KOPT-K1 (cell line): ENCODE measurements around the gene CPEB4.

Source experiments
- H3K27ac ChIP-seq: fragments of 200-600 bp; sonication (generic); 2 replicates; pipeline ENCODE4 v1.5.1; 2016; ENCODE audit warnings: antibody characterized with exemption, mild to moderate bottlenecking, low read depth, low read length; ENCODE audit not compliant: poor library complexity, severe bottlenecking
- H3K36me3 ChIP-seq: fragments of 200-600 bp; sonication (generic); 2 replicates; pipeline ENCODE4 v1.5.1; 2017; ENCODE audit warnings: antibody characterized with exemption, mild to moderate bottlenecking, low read length, moderate library complexity; ENCODE audit not compliant: insufficient read depth
- H3K9me3 ChIP-seq: fragments of 200-600 bp; sonication (generic); 2 replicates; pipeline ENCODE4 v1.5.1; 2017; ENCODE audit warnings: antibody characterized with exemption, low read length, mild to moderate bottlenecking; ENCODE audit not compliant: insufficient read depth, poor library complexity, severe bottlenecking

The CPEB4 gene

DNA sequence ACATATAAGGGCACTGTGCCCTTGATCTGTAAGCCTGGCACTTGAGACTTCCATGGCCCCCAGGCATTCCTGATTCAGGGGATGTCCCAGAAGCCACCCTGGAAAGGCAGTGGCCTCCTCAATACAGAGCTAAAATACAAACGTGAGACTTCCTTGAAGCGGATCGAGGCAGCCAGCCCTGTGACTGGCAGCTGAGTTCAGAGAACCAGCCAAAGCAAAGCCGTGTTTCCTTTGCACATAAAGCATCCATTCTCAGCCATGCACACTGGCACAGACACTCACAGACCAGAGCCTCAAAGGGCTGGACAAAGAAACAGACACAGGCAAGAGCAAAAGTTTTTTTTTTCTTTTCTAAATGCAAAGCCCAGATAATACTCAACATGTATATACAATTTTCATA, 18.8 kb upstream of the CPEB4 start:
- Histone ChIP-seq H3K9me3 (no peaks in the 10 kb centered on the region), H3K36me3 (no peaks in the 10 kb centered on the region), H3K27ac (no peak overlapping the region)

DNA sequence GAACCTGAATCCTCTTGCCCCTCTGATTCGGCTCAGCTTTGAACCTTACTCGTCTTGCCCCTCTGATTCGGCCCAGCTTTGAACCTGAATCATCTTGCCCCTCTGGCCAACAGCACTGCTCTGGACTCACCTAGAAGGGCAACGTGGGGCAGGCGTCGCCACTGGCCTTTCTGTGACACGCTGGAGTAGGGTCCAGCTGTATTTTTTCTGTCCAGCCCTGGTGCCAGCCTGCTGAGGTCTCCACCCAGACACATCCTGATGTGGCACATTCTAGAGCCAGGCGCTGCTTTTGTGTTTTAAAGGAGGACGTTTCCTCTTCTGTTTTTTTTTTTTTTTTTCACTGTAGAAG, 15.2 kb upstream of the CPEB4 start:
- H3K36me3 ChIP-seq, result no peaks in the 10 kb centered on the region
- no peaks in the 10 kb centered on the region for H3K9me3 ChIP-seq
- H3K27ac ChIP-seq, result no peak overlapping the region

DNA sequence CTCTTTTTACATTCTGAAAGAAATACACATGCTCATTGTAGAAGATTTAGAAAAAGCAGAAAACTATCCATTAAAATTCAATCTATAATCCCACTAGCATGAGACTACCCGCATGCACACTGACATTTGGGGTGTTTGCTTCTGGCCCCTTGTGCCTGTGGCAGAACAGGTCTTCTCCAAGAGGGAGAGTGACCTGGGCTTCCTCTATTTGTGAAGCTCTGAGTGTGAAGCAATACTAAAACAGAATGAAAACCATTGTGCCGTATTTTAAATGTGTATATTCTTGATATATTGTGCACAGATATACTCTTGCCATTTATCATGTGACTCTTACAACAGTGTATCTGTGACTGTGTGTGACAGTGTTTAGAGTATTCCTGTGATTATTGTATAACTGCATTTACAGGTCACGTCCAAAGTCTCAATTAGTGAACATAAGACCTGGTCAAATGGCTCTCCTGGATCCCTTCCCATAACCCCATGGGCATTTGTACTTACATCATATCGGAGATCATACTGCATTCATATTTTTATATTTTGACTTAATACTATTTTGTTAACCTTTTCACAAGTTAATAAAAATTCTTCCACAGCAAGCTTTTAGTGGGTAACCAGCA, 14.7 kb upstream of the CPEB4 start:
- Histone ChIP-seq H3K9me3 (no peaks in the 10 kb centered on the region), H3K36me3 (no peaks in the 10 kb centered on the region), H3K27ac (no peak overlapping the region)

DNA sequence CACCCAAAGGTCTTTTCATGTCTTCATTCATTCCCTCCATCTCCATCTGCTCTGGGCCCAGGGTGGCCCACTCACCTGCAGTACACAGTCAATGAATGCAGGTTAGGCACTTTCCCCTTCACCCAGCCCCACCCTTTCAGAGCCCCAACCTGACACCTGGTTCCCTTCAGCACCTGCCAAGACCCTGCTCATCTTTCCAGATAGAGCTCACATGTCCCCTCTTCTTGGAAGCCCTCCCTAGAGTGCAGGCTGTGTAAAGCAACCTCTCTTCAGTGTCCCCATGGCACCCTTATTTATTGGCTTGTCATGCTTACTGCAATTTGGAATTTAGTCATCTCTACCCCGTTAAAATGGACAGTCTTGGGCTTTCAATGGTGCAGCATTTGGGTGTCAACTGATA, 13.0 kb upstream of the CPEB4 start:
- Histone ChIP-seq H3K36me3 (no peaks in the 10 kb centered on the region), H3K27ac (no peak overlapping the region), H3K9me3 (no peaks in the 10 kb centered on the region)

DNA sequence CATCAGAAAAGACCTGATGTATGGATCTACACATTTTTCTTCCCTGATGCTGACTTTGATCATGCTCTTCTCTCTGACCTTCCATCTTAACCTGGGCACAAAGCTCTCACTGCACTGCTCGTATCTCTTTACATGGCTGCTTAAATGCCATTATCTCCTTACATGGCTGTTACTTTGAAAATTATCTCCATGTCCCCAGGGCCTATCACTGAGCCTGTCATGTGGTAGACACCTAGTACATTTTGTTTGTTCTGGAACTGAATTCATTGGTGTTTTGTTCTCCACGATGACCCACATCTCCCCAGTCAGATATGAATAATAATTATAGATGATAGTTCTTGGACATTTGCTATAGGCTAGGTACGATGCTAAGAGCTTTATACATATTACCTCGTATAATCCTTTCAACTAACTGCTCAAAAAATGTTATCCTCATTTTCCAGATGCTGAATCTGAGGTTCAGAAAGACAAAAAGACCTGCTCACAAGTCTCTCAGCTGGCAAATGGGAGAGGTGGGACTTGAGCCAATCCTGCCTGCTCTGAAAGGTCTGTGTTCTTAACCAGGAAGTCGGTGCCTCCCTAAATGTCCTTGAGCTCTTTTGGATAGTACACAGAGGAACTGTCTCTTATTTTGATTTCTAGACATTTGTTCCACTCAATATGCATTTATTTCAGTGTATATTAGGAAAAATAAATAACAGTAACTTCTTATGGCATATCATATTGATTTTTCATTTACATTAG, 9.8 kb upstream of the CPEB4 start:
- H3K27ac ChIP-seq, result no peak overlapping the region
- no peaks in the 10 kb centered on the region for H3K36me3 ChIP-seq
- H3K9me3 ChIP-seq, result no peaks in the 10 kb centered on the region

DNA sequence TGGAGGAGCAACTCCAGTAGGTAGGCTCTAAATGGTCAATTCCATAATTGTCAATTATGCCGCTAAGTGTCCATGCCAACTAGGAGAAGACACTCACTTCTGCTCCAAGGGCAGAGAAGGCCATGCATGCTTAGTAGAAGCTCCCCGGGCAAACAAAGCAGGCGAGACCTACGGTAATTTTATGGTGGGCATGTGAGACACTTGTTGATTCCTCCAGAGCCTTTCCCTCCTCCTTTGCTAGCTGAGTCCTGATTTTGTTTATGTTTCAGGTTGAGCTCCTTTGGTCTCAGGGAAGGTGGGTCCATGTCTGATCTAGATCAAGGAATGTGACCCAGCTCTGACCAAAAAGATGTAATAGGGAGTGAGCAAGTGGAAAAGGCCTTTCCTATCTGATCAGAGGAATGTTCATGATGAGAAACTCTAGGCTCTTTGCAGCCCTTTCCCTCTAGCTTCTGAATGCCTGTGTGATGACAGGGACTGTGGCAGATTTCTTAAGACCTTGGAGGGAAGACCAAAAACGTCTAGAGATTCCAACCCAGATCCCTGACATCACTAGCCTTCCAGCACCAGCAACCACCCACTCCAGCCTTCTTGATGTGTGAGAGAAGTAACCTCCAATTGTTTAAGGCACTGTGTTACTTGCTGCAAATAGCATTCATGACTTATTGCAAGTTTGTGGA, 7.7 kb upstream of the CPEB4 start:
- no peak overlapping the region for H3K27ac ChIP-seq

DNA sequence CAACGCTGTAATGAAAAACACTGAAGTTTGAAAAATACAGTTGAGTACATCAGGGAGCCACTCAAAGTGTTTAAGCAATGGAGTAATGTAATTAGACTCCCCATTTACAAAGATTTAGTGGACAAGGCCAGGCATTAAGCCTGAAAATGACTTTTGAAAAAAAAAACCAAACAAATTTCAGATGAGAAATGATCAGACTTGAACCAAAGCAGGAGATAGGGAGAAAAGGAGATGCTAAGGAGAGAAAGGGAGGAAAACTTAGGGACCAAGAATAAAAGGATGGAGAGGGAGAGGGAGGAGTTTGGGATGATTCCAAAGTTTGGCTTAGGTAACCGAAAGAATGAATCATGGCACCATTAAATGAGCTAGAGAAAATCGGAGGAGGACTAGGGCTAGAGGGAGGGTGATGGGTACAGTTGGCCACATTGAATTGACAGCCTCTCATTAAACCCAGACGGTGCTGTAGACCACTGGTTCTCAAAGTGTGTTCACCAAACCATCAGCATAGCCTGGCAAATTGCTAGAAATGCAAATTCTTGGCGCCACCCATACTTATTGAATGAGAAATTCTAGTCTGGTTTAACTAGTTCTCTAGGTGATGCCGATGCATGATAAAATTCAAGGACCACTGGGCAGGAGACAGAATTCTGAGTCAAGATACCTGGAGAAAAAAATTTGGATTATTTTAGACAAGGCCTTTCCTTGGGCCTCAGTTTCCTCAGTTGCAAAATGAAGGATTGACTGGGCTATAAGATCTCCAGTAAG, 6.2 kb upstream of the CPEB4 start:
- Histone ChIP-seq H3K9me3 (no peaks in the 10 kb centered on the region), H3K36me3 (no peaks in the 10 kb centered on the region), H3K27ac (no peak overlapping the region)

More for the DNA sequence above, 7.7 kb upstream of the CPEB4 start:
- Histone ChIP-seq H3K36me3 (no peaks in the 10 kb centered on the region), H3K9me3 (no peaks in the 10 kb centered on the region)

DNA sequence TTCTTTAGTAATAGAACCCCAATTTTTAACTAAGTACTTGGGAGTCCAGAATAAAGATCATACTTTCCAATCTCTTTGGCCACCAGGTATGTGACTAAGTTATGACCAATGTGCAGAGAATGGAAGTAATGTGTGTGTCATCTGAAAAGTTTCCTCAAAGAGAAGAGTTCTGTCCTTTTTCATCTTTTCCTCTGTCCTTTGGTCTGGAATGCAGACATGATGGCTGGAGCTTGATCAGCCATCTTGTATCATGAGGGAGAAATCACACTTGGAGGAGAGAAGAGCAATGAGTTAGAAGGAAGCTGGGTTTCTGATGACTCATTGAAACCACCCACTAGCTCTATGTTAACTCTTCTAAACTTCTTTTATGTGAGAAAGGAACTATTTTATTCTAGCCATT, 5.5 kb upstream of the CPEB4 start:
- Histone ChIP-seq H3K9me3 (no peaks in the 10 kb centered on the region), H3K27ac (no peak overlapping the region), H3K36me3 (no peaks in the 10 kb centered on the region)

DNA sequence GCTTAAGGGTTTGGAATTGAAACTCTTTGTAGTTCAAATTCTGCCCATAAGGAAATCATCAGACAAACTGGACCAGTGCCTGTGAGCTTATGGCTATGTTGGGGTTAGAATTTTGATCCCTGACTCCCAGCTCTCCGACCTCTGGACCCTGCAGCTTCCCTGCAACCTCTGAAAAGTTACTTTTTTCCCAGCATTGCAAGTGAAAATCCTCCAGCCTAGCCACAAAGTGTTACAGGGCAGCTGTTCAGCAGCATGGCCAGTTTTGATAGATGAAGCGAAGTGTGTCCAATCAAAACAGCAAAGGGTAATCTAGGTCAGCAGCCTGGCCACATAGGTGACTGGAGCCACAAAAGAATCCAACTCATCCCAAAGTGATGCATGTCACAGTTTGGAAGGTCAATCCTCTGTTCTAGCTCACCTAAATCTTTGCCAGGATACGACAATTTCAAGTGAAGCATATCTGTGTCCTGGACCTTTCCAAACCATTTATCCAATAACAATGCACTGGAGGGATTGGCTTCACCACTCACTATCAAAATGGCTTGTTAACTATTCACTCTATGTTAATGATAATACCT, 4.7 kb upstream of the CPEB4 start:
- Histone ChIP-seq H3K9me3 (no peaks in the 10 kb centered on the region), H3K27ac (no peak overlapping the region), H3K36me3 (no peaks in the 10 kb centered on the region)

DNA sequence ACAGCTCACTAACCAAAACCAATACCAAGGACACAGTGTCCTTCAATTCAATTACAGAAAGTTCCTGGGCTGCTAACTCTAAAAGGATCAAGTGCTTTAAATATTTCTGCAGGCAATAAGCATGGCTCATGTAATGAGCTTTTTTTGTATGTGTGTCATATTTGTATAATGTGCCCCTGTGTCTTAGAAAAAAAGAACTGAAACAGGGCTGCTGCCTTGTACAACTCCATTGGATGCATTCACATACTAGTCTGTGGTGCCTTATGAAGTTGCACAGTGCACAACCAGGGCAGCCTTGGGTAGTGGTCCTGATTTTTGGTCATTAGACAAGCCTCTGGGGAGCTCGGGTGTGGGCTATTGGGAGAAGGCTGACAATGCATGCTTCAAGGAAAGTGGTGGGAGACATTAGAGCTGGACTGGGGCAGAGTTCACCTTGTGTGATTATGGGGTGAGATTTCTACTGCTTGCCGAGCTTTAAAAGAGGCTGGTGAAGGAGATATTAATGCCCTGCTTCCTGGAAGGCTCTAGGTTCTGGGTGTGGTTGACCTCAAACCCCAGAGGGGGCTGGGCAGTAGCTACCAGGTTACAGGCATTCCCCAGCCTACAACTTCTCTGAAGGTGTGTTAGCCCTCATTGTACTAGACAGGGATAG, 3.6 kb upstream of the CPEB4 start:
- Histone ChIP-seq H3K27ac (no peak overlapping the region), H3K36me3 (no peaks in the 10 kb centered on the region), H3K9me3 (no peaks in the 10 kb centered on the region)

DNA sequence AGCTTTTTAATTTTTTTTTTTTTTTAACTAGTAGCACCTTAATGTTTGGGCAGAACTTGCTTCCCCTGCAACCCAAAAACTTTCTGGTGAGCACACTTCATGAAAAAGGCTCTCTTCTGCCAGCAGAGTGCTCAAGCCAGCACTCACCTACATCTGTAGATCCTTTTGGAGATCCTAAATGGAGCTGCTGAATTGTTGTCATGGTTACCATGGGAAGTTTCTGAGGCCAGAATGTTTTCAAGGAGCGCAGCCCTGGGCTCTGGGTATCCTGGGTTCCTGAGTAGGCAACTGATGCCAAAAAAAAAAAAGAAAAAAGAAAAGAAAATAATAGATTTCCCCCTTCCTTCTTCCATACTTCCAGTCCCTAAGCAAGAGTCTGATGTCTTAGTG, 3.1 kb upstream of the CPEB4 start:
- Histone ChIP-seq H3K27ac (no peak overlapping the region), H3K9me3 (no peaks in the 10 kb centered on the region), H3K36me3 (no peaks in the 10 kb centered on the region)

DNA sequence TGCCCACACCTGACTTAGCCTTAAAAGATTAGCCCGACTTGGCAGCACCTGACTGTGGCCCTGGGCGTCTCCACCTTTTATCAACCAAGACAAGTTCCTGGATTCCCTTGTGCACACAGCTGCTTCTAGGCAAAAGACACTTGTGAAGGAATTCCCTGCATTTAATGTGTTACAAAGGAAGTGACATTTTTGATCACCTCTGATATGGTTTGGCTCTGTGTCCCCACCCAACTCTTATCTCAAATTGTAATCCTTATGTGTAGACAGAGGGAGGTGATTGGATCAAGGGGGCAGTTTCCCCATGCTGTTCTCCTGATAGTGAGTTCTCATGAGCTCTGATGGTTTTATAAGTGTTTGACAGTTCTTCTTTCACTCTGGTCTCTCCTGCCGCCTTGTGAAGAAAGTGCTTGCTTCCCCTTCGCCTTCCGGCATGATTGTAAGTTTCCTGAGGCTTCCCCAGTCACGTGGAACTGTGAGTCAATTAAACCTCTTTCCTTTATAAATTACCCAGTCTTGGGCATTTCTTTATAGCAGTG, 2.6 kb upstream of the CPEB4 start:
- H3K36me3 ChIP-seq, result no peaks in the 10 kb centered on the region
- no peak overlapping the region for H3K27ac ChIP-seq
- no peaks in the 10 kb centered on the region for H3K9me3 ChIP-seq

DNA sequence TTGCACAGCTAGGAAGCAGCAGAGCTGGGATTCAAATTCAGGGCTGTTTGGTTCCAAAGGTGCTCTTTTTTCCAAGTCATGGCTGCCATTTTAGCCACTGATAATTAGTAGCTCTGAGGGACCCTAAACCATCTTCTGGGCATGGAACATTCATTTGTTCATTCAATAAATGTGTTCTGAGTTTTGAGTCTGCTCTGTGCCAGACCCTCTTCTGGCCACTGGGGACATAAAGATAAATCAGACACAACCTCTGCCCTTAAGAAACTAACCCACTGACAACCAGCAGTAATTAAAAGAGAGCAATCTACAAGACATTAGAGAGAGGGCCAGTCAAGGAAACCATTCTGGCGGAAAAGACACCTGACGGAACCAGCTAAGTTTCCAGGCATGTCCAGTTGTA, 2.0 kb upstream of the CPEB4 start:
- Histone ChIP-seq H3K27ac (no peak overlapping the region), H3K36me3 (no peaks in the 10 kb centered on the region), H3K9me3 (no peaks in the 10 kb centered on the region)

DNA sequence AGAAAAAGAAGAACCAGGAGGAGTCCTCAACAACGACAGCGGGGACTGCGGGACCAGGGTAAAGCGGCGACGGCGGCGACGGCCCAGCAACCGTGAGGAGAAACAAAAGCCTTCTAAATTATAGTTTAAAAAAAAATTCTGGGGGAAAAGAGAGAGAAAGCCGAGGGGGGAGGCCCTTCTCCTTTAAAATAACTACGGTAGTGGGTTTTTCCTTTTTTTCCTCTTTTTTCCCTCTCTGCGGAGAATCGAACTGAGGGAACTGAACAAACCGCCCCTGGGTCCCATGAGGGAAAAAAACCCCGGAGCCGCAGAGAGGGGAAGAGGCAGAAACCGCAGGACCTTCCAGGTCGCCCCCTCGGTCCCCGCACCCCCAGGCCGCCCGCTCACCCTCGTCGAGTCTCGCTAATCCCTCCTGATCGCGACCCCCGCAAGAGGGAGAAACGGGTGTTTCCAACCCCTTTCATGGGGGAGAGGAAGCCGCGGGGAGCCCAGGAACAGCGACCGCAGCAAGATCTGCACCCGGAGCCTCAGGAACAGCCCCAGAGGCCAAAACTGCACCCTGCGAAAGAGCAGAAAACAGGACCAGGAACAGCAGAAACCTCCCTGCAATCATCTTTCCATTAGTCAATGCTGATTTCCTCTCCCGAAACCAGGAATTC, 453 bp downstream of the CPEB4 start:
- Histone ChIP-seq H3K27ac (peak overlapping the region; percentile 88), H3K9me3 (no peaks in the 10 kb centered on the region), H3K36me3 (no peaks in the 10 kb centered on the region)
